ENCODE data around the gene SS18.
A peak's percentile ranks its signal among the peaks of the same experiment; 100 is the strongest.
"Not testable (repeated sequence)": the region's sequence is repeated elsewhere in the genome, so short reads cannot be mapped to it uniquely, and the experiment has no call there.

Gene SS18

GRCh38 chr18:26090130-26091046 lies at the start of gene SS18:
TSS of gene SS18 (minus strand) at chr18:26090613. CDS start at chr18:26090569, 44 bp downstream.
- peak; percentile 83 for DNase-seq (ENCODE audit: low read depth)

- no peak for DNase-seq (ENCODE audit: low read depth)
Observed at GRCh38 chr18:26135548-26135947, 45.1 kb upstream of the SS18 start.

- no peak for DNase-seq (ENCODE audit: low read depth)
Observed at GRCh38 chr18:26134107-26134506, 43.7 kb upstream of the SS18 start.

GRCh38 chr18:26133652-26134051 lies 43.2 kb upstream of the SS18 start, which contains the start of gene PSMA8:
TSS of gene PSMA8 (plus strand) at chr18:26133869. CDS start at chr18:26133966, 97 bp downstream.
- DNase-seq (ENCODE audit: low read depth), result no peak

- DNase-seq (ENCODE audit: low read depth), result not testable (repeated sequence)
Observed at GRCh38 chr18:26128192-26128591, 37.8 kb upstream of the SS18 start.

- no peak for DNase-seq (ENCODE audit: low read depth)
Observed at GRCh38 chr18:26127786-26128185, 37.4 kb upstream of the SS18 start.

- not testable (repeated sequence) for DNase-seq (ENCODE audit: low read depth)
Observed at GRCh38 chr18:26121994-26122393, 31.6 kb upstream of the SS18 start.

GRCh38 chr18:26121476-26121875 lies 31.1 kb upstream of the SS18 start:
- no peak for DNase-seq (ENCODE audit: low read depth)

- DNase-seq (ENCODE audit: low read depth), result no peak
Observed at GRCh38 chr18:26119246-26119645, 28.8 kb upstream of the SS18 start.

- no peak for DNase-seq (ENCODE audit: low read depth)
Observed at GRCh38 chr18:26104035-26104434, 13.6 kb upstream of the SS18 start.

GRCh38 chr18:26103579-26103978 lies 13.2 kb upstream of the SS18 start:
- DNase-seq (ENCODE audit: low read depth), result no peak

GRCh38 chr18:26097563-26097962 lies 7.2 kb upstream of the SS18 start:
- no peak for DNase-seq (ENCODE audit: low read depth)

GRCh38 chr18:26096852-26097251 lies 6.4 kb upstream of the SS18 start:
- DNase-seq (ENCODE audit: low read depth), result no peak

- DNase-seq (ENCODE audit: low read depth), result peak; percentile 45
Observed at GRCh38 chr18:26091047-26091630, 726 bp upstream of the SS18 start.

- no peak for DNase-seq (ENCODE audit: low read depth)
Observed at GRCh38 chr18:26089293-26090129, 902 bp downstream of the SS18 start.

GRCh38 chr18:26088487-26088886 lies 1.9 kb downstream of the SS18 start:
- DNase-seq (ENCODE audit: low read depth), result no peak

- no peak for DNase-seq (ENCODE audit: low read depth)
Observed at GRCh38 chr18:26086959-26087358, 3.5 kb downstream of the SS18 start.

- DNase-seq (ENCODE audit: low read depth), result no peak
Observed at GRCh38 chr18:26085056-26085455, 5.4 kb downstream of the SS18 start.

GRCh38 chr18:26083099-26083498 lies 7.3 kb downstream of the SS18 start:
- no peak for DNase-seq (ENCODE audit: low read depth)

- DNase-seq (ENCODE audit: low read depth), result no peak
Observed at GRCh38 chr18:26082475-26082874, 7.9 kb downstream of the SS18 start.

- no peak for DNase-seq (ENCODE audit: low read depth)
Observed at GRCh38 chr18:26074246-26074645, 16.2 kb downstream of the SS18 start.

- no peak for DNase-seq (ENCODE audit: low read depth)
Observed at GRCh38 chr18:26073758-26074157, 16.7 kb downstream of the SS18 start.
